ENCODE data around the gene GPAT2.
"Not testable (repeated sequence)": the region's sequence is repeated elsewhere in the genome, so short reads cannot be mapped to it uniquely, and the experiment has no call there.

The GPAT2 gene

DNA sequence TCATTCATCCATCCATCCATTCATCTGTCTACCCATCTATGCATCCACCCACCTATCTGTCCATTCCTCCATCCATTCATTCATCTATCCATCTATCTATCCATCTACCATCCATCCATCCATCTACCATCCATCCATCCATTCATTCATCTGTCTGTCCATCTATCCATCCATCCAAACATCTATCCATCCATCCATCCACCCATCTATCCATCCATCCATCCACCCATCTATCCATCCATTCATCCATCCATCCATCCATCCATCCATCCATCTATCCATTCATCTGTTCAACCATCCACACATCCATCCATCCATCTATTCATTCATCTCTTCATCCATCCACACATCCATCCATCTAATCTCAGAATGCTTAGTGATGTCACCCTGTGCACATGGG is 30.0 kb upstream of the GPAT2 start:
- not testable (repeated sequence) for DNase-seq (ENCODE audit: low read depth in 2 of 2)

DNA sequence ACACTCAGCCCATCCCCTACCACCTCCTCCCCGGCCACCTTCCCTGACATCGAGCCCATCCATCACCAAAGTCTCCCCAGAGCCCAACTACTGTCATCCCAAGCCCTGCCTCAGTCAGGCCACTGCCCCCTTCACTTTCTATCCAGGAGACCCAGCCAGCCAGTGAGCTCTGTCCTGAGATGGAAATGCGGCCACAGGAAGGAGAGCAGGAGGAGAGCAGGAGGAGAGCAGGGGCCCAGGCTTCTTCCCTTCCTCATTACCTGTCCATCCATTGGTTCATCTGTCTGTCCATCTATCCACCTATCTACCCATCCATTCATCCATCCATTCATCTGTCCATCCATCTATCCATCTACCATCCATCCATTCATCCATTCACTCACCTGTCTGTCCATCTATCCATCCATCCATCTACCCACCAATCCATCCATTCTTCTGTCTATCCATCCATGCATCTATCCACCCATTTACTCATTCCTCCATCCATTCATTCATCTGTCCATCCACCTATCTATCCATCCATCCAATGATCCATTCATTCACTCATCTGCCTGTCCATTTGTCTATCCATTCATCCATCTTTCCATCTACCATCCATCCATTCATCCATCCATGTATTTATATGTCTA is 29.4 kb upstream of the GPAT2 start:
- not testable (repeated sequence) for DNase-seq (ENCODE audit: low read depth in 2 of 2)

GRCh38 chr2:96063116-96063899 is 28.6 kb upstream of the GPAT2 start:
- not testable (repeated sequence) for DNase-seq (ENCODE audit: low read depth in 2 of 2)

- not testable (repeated sequence) for DNase-seq (ENCODE audit: low read depth in 2 of 2)
Observed at GRCh38 chr2:96062483-96062882, 27.8 kb upstream of the GPAT2 start.

- DNase-seq (ENCODE audit: low read depth in 2 of 2): not testable (repeated sequence)
Observed at GRCh38 chr2:96061901-96062300, 27.2 kb upstream of the GPAT2 start.

GRCh38 chr2:96061197-96061817 is 26.6 kb upstream of the GPAT2 start:
- DNase-seq (ENCODE audit: low read depth in 2 of 2): not testable (repeated sequence)

GRCh38 chr2:96060325-96060724 is 25.6 kb upstream of the GPAT2 start:
- not testable (repeated sequence) for DNase-seq (ENCODE audit: low read depth in 2 of 2)

- DNase-seq (ENCODE audit: low read depth in 2 of 2): not testable (repeated sequence)
Observed at GRCh38 chr2:96059443-96059842, 24.7 kb upstream of the GPAT2 start.

GRCh38 chr2:96055830-96056229 is 21.1 kb upstream of the GPAT2 start:
- DNase-seq (ENCODE audit: low read depth in 2 of 2): not testable (repeated sequence)

DNA sequence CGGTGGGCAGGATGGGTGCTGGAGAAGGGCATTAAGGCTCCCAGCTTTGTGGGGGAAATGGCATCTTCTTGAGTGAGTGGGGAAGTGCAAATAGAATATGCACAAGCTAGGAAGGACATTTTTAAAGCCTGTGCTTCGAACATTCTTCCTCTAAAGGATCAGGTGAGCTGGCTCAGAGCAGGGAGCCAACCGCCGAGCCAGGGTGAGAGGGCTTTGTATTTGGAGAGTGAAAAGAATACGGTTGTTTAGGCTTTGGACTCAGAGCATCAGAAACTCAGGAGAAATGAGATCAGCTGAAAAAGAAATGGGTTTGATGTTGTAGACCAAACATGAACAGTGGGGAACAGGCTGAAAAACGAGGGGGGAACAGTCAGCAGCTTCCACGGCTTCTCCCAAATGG is 19.8 kb upstream of the GPAT2 start:
- DNase-seq (ENCODE audit: low read depth in 2 of 2): not testable (repeated sequence)

GRCh38 chr2:96053385-96053784 is 18.7 kb upstream of the GPAT2 start:
- not testable (repeated sequence) for DNase-seq (ENCODE audit: low read depth in 2 of 2)

- not testable (repeated sequence) for DNase-seq (ENCODE audit: low read depth in 2 of 2)
Observed at GRCh38 chr2:96052632-96053031, 17.9 kb upstream of the GPAT2 start.

DNA sequence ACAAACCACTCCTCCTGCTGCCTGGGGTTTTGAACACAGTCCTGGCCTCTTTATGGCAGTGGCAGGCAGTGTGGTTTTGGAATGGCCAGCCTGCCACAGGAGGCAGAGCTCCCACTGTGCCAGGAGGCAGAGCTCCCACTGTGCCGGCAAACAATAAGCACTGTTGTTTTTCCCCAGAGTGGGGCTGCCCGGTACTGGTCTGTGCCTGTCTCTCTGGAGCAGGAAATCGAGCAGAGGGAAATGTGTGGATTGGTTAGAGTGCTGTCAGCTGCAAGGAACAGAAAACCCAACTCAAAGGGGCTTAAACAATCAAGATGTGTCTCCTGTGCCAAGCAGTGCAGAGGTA is 15.2 kb upstream of the GPAT2 start:
- DNase-seq (ENCODE audit: low read depth in 2 of 2): not testable (repeated sequence)

- not testable (repeated sequence) for DNase-seq (ENCODE audit: low read depth in 2 of 2)
Observed at GRCh38 chr2:96049049-96049916, 14.6 kb upstream of the GPAT2 start.

GRCh38 chr2:96035554-96035953 is 838 bp upstream of the GPAT2 start:
- DNase-seq (ENCODE audit: low read depth in 2 of 2): not testable (repeated sequence)

DNA sequence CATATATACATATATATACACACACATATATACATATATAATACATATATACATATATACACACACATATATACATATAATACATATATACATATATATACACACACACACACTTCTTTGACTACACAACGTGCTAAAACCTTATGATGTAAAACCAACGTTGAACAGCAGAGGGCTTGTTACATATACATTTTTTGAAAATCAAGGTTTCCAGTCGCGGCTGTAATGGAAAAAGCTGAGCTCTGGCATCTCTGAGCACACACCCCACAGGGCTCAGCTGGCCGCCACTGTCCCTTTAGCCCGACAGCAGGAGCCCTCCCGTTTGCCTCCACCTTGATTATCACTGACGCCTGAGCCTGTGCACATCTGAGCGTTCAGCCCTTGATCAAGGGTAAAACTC is 719 bp downstream of the GPAT2 start:
- not testable (repeated sequence) for DNase-seq (ENCODE audit: low read depth in 2 of 2)

- DNase-seq (ENCODE audit: low read depth in 2 of 2): not testable (repeated sequence)
Observed at GRCh38 chr2:96027725-96028325, 6.9 kb downstream of the GPAT2 start.

GRCh38 chr2:96025755-96026154 is 9.0 kb downstream of the GPAT2 start:
- DNase-seq (ENCODE audit: low read depth in 2 of 2): not testable (repeated sequence)

DNA sequence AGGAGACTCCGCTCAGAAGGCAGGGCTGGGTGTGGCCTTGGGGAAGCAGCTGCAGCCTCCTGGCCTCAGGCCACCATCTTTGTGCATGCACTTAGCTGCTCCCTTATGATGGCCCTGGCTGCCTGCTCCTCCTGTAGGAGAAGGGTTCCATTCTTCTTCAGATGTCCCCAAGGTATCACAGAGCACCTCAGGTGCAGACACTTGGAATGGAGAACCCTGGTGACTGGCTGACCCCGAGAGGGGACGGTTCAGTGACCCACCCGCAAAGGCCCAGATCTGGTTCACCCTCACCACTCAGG is 9.6 kb downstream of the GPAT2 start:
- DNase-seq (ENCODE audit: low read depth in 2 of 2): no peak

GRCh38 chr2:96024336-96025193 is 10.2 kb downstream of the GPAT2 start:
- no peak for DNase-seq (ENCODE audit: low read depth in 2 of 2)

- not testable (repeated sequence) for DNase-seq (ENCODE audit: low read depth in 2 of 2)
Observed at GRCh38 chr2:96023701-96024100, 11.0 kb downstream of the GPAT2 start.
